ENCODE data around the gene HSPB6.
"Not testable (repeated sequence)": the region's sequence is repeated elsewhere in the genome, so short reads cannot be mapped to it uniquely, and the experiment has no call there.

DNA sequence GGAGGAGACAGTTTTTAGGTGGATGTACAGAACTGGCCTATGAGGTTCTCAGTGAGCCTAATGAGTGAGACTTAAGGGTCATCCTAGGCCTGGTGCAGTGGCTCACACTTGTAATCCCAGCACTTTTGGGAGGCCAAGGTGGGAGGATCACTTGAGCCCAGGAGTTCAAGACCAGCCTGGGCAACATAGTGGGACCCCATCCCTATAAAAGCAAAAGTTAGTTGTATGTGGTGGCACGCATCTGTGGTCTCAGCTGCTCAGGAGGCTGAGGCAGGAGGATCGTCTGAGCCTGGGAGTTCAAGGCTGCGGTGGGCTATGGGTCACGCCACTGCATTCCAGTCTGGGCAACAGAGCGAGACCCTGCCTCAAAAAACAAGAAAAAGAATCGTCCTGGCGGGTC, 32.7 kb downstream of the HSPB6 start:
- TF ChIP-seq CTCF (IDR thresholded peaks at IDR 0.05; ENCODE audit: low read length); EZH2 (IDR thresholded peaks at IDR 0.05; ENCODE audit: borderline replicate concordance, low read length): not testable (repeated sequence)

All from OCI-LY1 (cell line).